A549 (cell line): Measurements from ENCODE around the gene FILIP1L.

Experiments used
- CHD4 ChIP-seq: fragments of 200-600 bp; sonication (generic); IDR thresholded peaks from 2 replicates; pipeline ENCODE4 v1.6.1; 2016; ENCODE audit warnings: antibody characterized with exemption, mild to moderate bottlenecking, borderline replicate concordance
- CTCF ChIP-seq: fragments of >200 bp; sonication (Bioruptor Twin); formaldehyde crosslinking; IDR thresholded peaks from 3 replicates; pipeline ENCODE4 v1.5.1; 2016
- HMGXB4 ChIP-seq: fragments of 250-450 bp; sonication (Bioruptor Pico); IDR thresholded peaks from 2 replicates; pipeline ENCODE4 v1.5.0; 2021; ENCODE audit warnings: mild to moderate bottlenecking, moderate library complexity, borderline replicate concordance
- NPAS2 ChIP-seq: fragments of 250-450 bp; sonication (Bioruptor Pico); IDR thresholded peaks from 2 replicates; pipeline ENCODE4 v1.8.0; 2022; ENCODE audit warnings: mild to moderate bottlenecking, moderate library complexity, borderline replicate concordance
- POLR2AphosphoS2 ChIP-seq: conservative IDR thresholded peaks from 2 replicates; pipeline ENCODE4 v1.6.1; 2012; ENCODE audit warnings: low read length, improper control_type of control experiment, inconsistent platforms

GRCh38 chr3:99838755-99839154, 275.5 kb downstream of the FILIP1L start:
- no peak for TF ChIP-seq NPAS2 (CRISPR knock-in tag)
- no peak for TF ChIP-seq CHD4
- no peak for TF ChIP-seq POLR2AphosphoS2
- TF ChIP-seq HMGXB4 (CRISPR knock-in tag) = no peak
- no peak for TF ChIP-seq CTCF
